ENCODE data around the gene RUNX2. TPM values are rescaled to one million over a fixed set of nuclear protein-coding genes. Genes with fewer than 3 reads are reported as not detected.

Gene RUNX2
- total and polyA plus RNA-seq, 3 experiments from 2014 or later, result 16.1 to 25.8 (median 25.3) TPM

GRCh38 chr6:45616209-45616608 lies 288.1 kb downstream of the RUNX2 start:
- Histone ChIP-seq H3K4me3 (ENCODE audit: low read length) (no peak overlapping the region), H3K27me3 (ENCODE audit: insufficient read depth, low read length, poor library complexity, severe bottlenecking) (no peaks in the 10 kb centered on the region), H3K4me1 (ENCODE audit: insufficient read depth, low read length) (peaks cover 13% of the 10 kb centered on the region), H3K9me3 (ENCODE audit: low read length) (no peaks in the 10 kb centered on the region), H3K36me3 (ENCODE audit: insufficient read depth, low read length) (no peaks in the 10 kb centered on the region), H3K27ac (ENCODE audit: low read depth, low read length) (no peak overlapping the region)
- Mint-ChIP-seq H3K4me3 (no peak overlapping the region), H3K27me3 (no peaks in the 10 kb centered on the region), H3K4me1 (peaks cover 14 to 21% (median 16%) of the 10 kb centered on the region in 3 donors), H3K36me3 (peaks cover 0 to 6% (median 3%) of the 10 kb centered on the region in 3 donors), H3K27ac (peak overlapping the region in 2 of 8 donors; percentile 1 to 4), H3K9me3 (no peaks in the 10 kb centered on the region)
- CTCF ChIA-PET, result no interaction called here
- POLR2A ChIA-PET, result interaction anchor here (0.9 kb wide), 1 partner anchor 29 kb away, joined by 3 read pairs; no protein-coding TSS in a partner anchor
- no peak for DNase-seq

GRCh38 chr6:45617441-45617840 lies 289.3 kb downstream of the RUNX2 start:
- POLR2A ChIA-PET, result no interaction called here
- H3K4me3 ChIP-seq (ENCODE audit: low read length), result no peak overlapping the region
- no peaks in the 10 kb centered on the region for H3K9me3 Mint-ChIP-seq

GRCh38 chr6:45618259-45618658 lies 290.1 kb downstream of the RUNX2 start:
- Histone ChIP-seq H3K9me3 (ENCODE audit: low read length) (no peaks in the 10 kb centered on the region), H3K27ac (ENCODE audit: low read depth, low read length) (no peak overlapping the region), H3K4me1 (ENCODE audit: insufficient read depth, low read length) (peaks cover 13% of the 10 kb centered on the region), H3K36me3 (ENCODE audit: insufficient read depth, low read length) (no peaks in the 10 kb centered on the region), H3K4me3 (ENCODE audit: low read length) (no peak overlapping the region), H3K27me3 (ENCODE audit: insufficient read depth, low read length, poor library complexity, severe bottlenecking) (no peaks in the 10 kb centered on the region)
- ChIA-PET POLR2A (no interaction called here), CTCF (no interaction called here)
- Mint-ChIP-seq H3K27me3 (peaks cover 0 to 1% of the 10 kb centered on the region in 2 donors), H3K9me3 (no peaks in the 10 kb centered on the region), H3K4me1 (peaks cover 16 to 21% (median 17%) of the 10 kb centered on the region in 3 donors), H3K36me3 (peaks cover 0 to 7% (median 6%) of the 10 kb centered on the region in 3 donors), H3K27ac (peak overlapping the region in 3 of 8 donors; percentile 15 to 70 (median 54)), H3K4me3 (no peak overlapping the region)
- DNase-seq, result no peak

More at GRCh38 chr6:45617441-45617840, 289.3 kb downstream of the RUNX2 start:
- CTCF ChIA-PET, result no interaction called here
- H3K27ac Mint-ChIP-seq, result peak overlapping the region in 1 of 8 donors; percentile 13
- no peaks in the 10 kb centered on the region for H3K9me3 ChIP-seq (ENCODE audit: low read length)
- no peaks in the 10 kb centered on the region for H3K27me3 Mint-ChIP-seq
- H3K27ac ChIP-seq (ENCODE audit: low read depth, low read length), result no peak overlapping the region
- H3K4me1 Mint-ChIP-seq, result peaks cover 14 to 21% (median 16%) of the 10 kb centered on the region in 3 donors
- no peaks in the 10 kb centered on the region for H3K27me3 ChIP-seq (ENCODE audit: insufficient read depth, low read length, poor library complexity, severe bottlenecking)
- peak overlapping the region in 1 of 7 donors; percentile 11 for H3K4me3 Mint-ChIP-seq
- peaks cover 0 to 6% (median 3%) of the 10 kb centered on the region in 3 donors for H3K36me3 Mint-ChIP-seq
- no peak for DNase-seq
- peaks cover 13% of the 10 kb centered on the region for H3K4me1 ChIP-seq (ENCODE audit: insufficient read depth, low read length)
- H3K36me3 ChIP-seq (ENCODE audit: insufficient read depth, low read length), result no peaks in the 10 kb centered on the region

- no peak overlapping the region for H3K4me3 ChIP-seq (ENCODE audit: low read length)
- H3K27me3 ChIP-seq (ENCODE audit: insufficient read depth, low read length, poor library complexity, severe bottlenecking), result no peaks in the 10 kb centered on the region
- no peak overlapping the region for H3K4me3 Mint-ChIP-seq
- H3K27me3 Mint-ChIP-seq, result peaks cover 0 to 1% of the 10 kb centered on the region in 2 donors
- H3K9me3 Mint-ChIP-seq, result no peaks in the 10 kb centered on the region
- H3K27ac Mint-ChIP-seq, result peak overlapping the region in 4 of 8 donors; percentile 7 to 70 (median 54)
- POLR2A ChIA-PET, result no interaction called here
- DNase-seq, result no peak
- CTCF ChIA-PET, result no interaction called here
- peaks cover 16 to 21% (median 17%) of the 10 kb centered on the region in 3 donors for H3K4me1 Mint-ChIP-seq
- peaks cover 13% of the 10 kb centered on the region for H3K4me1 ChIP-seq (ENCODE audit: insufficient read depth, low read length)
- no peaks in the 10 kb centered on the region for H3K9me3 ChIP-seq (ENCODE audit: low read length)
- H3K36me3 ChIP-seq (ENCODE audit: insufficient read depth, low read length), result no peaks in the 10 kb centered on the region
- H3K27ac ChIP-seq (ENCODE audit: low read depth, low read length), result no peak overlapping the region
- peaks cover 0 to 7% (median 6%) of the 10 kb centered on the region in 3 donors for H3K36me3 Mint-ChIP-seq
Measured at GRCh38 chr6:45619211-45619760, 291.2 kb downstream of the RUNX2 start.

- H3K36me3 ChIP-seq (ENCODE audit: insufficient read depth, low read length), result no peaks in the 10 kb centered on the region
- no peaks in the 10 kb centered on the region for H3K9me3 Mint-ChIP-seq
- no peaks in the 10 kb centered on the region for H3K27me3 ChIP-seq (ENCODE audit: insufficient read depth, low read length, poor library complexity, severe bottlenecking)
- CTCF ChIA-PET, result no interaction called here
- POLR2A ChIA-PET, result no interaction called here
- no peaks in the 10 kb centered on the region for H3K9me3 ChIP-seq (ENCODE audit: low read length)
- DNase-seq, result peak in 1 of 5 donors; percentile 6
- H3K4me3 Mint-ChIP-seq, result peak overlapping the region in 3 of 7 donors; percentile 12 to 25 (median 23)
- H3K27ac ChIP-seq (ENCODE audit: low read depth, low read length), result no peak overlapping the region
- peaks cover 0 to 1% of the 10 kb centered on the region in 2 donors for H3K27me3 Mint-ChIP-seq
- H3K4me1 Mint-ChIP-seq, result peaks cover 16 to 17% (median 16%) of the 10 kb centered on the region in 3 donors
- H3K4me1 ChIP-seq (ENCODE audit: insufficient read depth, low read length), result peaks cover 13% of the 10 kb centered on the region
- H3K4me3 ChIP-seq (ENCODE audit: low read length), result no peak overlapping the region
- H3K27ac Mint-ChIP-seq, result peak overlapping the region in 7 of 8 donors; percentile 44 to 79 (median 73)
- H3K36me3 Mint-ChIP-seq, result peaks cover 0 to 7% (median 6%) of the 10 kb centered on the region in 3 donors
Measured at GRCh38 chr6:45619994-45620471, 291.9 kb downstream of the RUNX2 start.

- peaks cover 0 to 1% of the 10 kb centered on the region in 2 donors for H3K27me3 Mint-ChIP-seq
- Histone ChIP-seq H3K27ac (ENCODE audit: low read depth, low read length) (no peak overlapping the region), H3K9me3 (ENCODE audit: low read length) (no peaks in the 10 kb centered on the region), H3K27me3 (ENCODE audit: insufficient read depth, low read length, poor library complexity, severe bottlenecking) (no peaks in the 10 kb centered on the region), H3K4me3 (ENCODE audit: low read length) (no peak overlapping the region), H3K36me3 (ENCODE audit: insufficient read depth, low read length) (no peaks in the 10 kb centered on the region), H3K4me1 (ENCODE audit: insufficient read depth, low read length) (peaks cover 13% of the 10 kb centered on the region)
- no peak for DNase-seq
- peaks cover 0 to 15% (median 2%) of the 10 kb centered on the region in 3 donors for H3K36me3 Mint-ChIP-seq
- H3K4me1 Mint-ChIP-seq, result peaks cover 16 to 17% (median 16%) of the 10 kb centered on the region in 3 donors
- H3K27ac Mint-ChIP-seq, result no peak overlapping the region
- no peaks in the 10 kb centered on the region for H3K9me3 Mint-ChIP-seq
- POLR2A ChIA-PET, result no interaction called here
- H3K4me3 Mint-ChIP-seq, result no peak overlapping the region
- CTCF ChIA-PET, result interaction anchor here (1.3 kb wide), 1 partner anchor 38 kb away, joined by 4 read pairs; no protein-coding TSS in a partner anchor
Measured at GRCh38 chr6:45624228-45624627, 296.1 kb downstream of the RUNX2 start.

GRCh38 chr6:45625191-45625664 lies 297.1 kb downstream of the RUNX2 start:
- DNase-seq, result no peak
- Mint-ChIP-seq H3K9me3 (no peaks in the 10 kb centered on the region), H3K4me3 (no peak overlapping the region), H3K4me1 (peaks cover 6 to 10% (median 9%) of the 10 kb centered on the region in 3 donors), H3K27ac (no peak overlapping the region), H3K27me3 (peaks cover 0 to 1% of the 10 kb centered on the region in 2 donors), H3K36me3 (peaks cover 0 to 17% (median 5%) of the 10 kb centered on the region in 3 donors)
- CTCF ChIA-PET, result no interaction called here
- POLR2A ChIA-PET, result no interaction called here
- Histone ChIP-seq H3K27me3 (ENCODE audit: insufficient read depth, low read length, poor library complexity, severe bottlenecking) (no peaks in the 10 kb centered on the region), H3K4me1 (ENCODE audit: insufficient read depth, low read length) (peaks cover 5% of the 10 kb centered on the region), H3K27ac (ENCODE audit: low read depth, low read length) (no peak overlapping the region), H3K4me3 (ENCODE audit: low read length) (no peak overlapping the region), H3K9me3 (ENCODE audit: low read length) (no peaks in the 10 kb centered on the region), H3K36me3 (ENCODE audit: insufficient read depth, low read length) (no peaks in the 10 kb centered on the region)

- no peaks in the 10 kb centered on the region for H3K9me3 Mint-ChIP-seq
- POLR2A ChIA-PET, result no interaction called here
- H3K27ac ChIP-seq (ENCODE audit: low read depth, low read length), result no peak overlapping the region
- no peaks in the 10 kb centered on the region for H3K36me3 ChIP-seq (ENCODE audit: insufficient read depth, low read length)
- peaks cover 0 to 1% of the 10 kb centered on the region in 2 donors for H3K27me3 Mint-ChIP-seq
- H3K9me3 ChIP-seq (ENCODE audit: low read length), result no peaks in the 10 kb centered on the region
- H3K4me3 Mint-ChIP-seq, result no peak overlapping the region
- CTCF ChIA-PET, result no interaction called here
- peaks cover 0 to 17% (median 5%) of the 10 kb centered on the region in 3 donors for H3K36me3 Mint-ChIP-seq
- H3K27ac Mint-ChIP-seq, result peak overlapping the region in 1 of 8 donors; percentile 27
- no peak for DNase-seq
- H3K27me3 ChIP-seq (ENCODE audit: insufficient read depth, low read length, poor library complexity, severe bottlenecking), result no peaks in the 10 kb centered on the region
- H3K4me1 Mint-ChIP-seq, result peaks cover 0 to 3% (median 0%) of the 10 kb centered on the region in 3 donors
- no peak overlapping the region for H3K4me3 ChIP-seq (ENCODE audit: low read length)
- H3K4me1 ChIP-seq (ENCODE audit: insufficient read depth, low read length), result no peaks in the 10 kb centered on the region
Measured at GRCh38 chr6:45626087-45626891, 298.2 kb downstream of the RUNX2 start.

All from CD8-positive, alpha-beta memory T cell (primary cell).